ENCODE results near the gene RAB40C.
"Not testable (repeated sequence)": the region's sequence is repeated elsewhere in the genome, so short reads cannot be mapped to it uniquely, and the experiment has no call there.

The RAB40C gene

DNA sequence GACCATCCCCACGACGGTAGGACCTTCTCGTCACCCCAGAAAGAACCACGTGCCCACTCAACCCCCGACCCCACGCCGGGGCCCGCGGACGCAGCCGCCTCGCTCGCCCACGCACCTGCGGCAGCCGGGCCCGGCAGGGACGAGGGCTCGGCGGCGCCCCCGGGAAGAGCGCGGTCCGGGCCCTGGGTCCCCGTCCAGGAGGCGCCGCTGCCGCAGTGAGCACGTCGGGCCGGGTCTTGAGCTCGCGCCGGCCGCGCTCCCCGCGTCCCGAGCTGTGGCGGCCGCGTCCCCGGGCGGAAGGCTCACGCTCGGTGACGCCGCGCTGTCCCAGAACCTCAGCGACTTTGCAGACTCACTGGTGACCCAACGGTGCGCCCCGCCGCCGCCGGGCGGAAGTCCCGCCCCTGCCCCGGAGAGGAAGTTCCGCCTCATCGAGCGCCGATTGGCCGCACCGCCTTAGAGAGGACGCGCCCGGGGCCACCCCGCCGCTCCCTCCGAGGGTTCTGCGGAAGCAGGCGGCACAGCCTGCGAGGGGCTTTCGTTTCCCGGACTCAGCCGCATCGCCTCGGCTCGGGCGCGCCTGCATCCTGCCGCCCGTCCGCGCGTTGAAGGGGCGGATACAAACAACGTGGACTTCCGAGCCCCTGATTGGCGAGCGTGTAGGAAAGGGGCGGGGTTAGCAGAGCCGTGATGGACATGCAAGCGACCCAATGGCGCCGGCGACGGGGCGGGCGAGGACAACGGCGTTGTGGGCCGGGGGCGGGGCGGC lies 793 bp upstream of the RAB40C start:
- in situ Hi-C loops (cut with HindIII; ENCODE audit: low sequenced_read_pairs), result no loop called here

DNA sequence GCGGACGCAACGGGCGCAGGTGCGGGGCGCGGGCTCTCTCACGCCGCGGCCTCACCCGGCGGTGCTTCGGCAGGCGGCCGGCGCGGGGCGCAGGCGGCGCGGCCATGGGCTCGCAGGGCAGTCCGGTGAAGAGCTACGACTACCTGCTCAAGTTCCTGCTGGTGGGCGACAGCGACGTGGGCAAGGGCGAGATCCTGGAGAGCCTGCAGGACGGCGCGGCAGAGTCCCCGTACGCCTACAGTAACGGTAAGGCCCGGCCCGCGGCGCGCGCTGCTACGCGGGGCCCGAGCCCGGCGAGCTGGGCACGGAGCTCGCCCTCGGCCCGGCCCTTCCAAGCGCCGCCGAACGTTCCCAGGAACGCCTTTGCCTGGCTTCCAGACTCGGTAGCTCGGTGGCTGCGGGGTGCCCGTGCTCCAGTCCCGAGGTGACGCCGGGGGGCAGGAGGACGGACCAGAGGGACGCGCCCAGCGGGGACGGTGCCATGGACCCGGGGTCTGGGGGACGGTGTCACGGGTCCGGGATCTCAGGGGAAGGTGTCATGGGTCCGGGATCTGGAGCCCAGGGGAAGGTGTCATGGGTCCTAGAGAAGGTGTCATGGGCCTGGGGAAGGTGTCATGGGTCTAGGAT lies 435 bp downstream of the RAB40C start:
- in situ Hi-C loops (cut with HindIII; ENCODE audit: low sequenced_read_pairs), result no loop called here

GRCh38 chr16:590815-591200 lies 942 bp downstream of the RAB40C start:
- in situ Hi-C loops (cut with HindIII; ENCODE audit: low sequenced_read_pairs), result no loop called here

DNA sequence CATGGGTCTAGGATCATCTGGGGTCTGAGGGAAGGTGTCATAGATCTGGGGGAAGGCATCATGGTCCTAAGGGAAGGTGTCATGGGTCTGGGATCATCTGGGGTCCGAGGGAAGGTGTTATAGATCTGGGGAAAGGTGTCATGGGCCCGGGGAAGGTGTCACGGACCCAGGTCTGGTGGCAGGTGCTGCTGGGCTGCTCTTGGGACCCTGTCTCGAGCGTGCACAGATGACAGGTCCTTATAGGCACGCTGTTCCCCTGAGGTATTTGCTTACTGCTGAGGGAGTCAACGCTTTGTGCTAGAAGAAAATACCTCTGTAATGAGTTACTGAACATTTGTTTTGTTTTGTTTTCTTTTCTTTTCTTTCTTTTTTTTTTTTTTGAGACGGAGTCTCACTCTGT lies 1.4 kb downstream of the RAB40C start:
- in situ Hi-C loops (cut with HindIII; ENCODE audit: low sequenced_read_pairs), result no loop called here

DNA sequence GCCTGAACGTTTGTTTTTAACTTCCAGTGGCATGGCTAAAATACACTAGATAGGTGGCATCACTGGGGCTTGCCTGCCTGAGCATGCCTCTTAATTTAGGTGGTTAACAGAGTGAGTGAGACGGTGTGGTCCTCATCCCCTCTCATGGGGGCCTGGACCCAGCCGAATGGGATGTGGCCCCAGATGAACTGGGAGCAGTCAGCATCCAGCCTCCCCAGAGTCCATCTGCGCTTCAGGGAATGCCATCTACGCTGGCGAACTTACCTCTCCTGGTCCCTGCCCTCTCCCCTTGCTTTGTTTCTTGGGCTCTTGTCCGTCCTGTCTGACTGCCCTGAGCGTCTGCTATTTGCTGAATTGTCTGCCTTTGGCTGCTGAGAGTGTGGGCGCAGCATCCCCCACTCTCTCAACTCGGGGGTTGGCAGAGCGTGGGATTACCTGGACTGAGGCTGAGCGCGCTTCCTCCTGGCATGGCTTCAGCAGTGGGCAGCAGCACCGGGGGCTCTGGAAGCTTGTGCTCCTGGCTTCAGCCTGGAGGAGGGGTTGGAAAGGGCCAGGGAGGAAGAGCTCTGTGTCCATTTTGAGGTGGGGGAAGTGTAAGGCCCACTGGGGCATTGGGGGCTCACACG lies 2.1 kb downstream of the RAB40C start:
- in situ Hi-C loops (cut with HindIII; ENCODE audit: low sequenced_read_pairs), result no loop called here

- in situ Hi-C loops (cut with HindIII; ENCODE audit: low sequenced_read_pairs), result no loop called here
Measured at GRCh38 chr16:592518-593306, 2.8 kb downstream of the RAB40C start.

GRCh38 chr16:593406-593805 lies 3.5 kb downstream of the RAB40C start:
- in situ Hi-C loops (cut with HindIII; ENCODE audit: low sequenced_read_pairs), result no loop called here

GRCh38 chr16:593807-594206 lies 3.9 kb downstream of the RAB40C start:
- in situ Hi-C loops (cut with HindIII; ENCODE audit: low sequenced_read_pairs), result no loop called here

DNA sequence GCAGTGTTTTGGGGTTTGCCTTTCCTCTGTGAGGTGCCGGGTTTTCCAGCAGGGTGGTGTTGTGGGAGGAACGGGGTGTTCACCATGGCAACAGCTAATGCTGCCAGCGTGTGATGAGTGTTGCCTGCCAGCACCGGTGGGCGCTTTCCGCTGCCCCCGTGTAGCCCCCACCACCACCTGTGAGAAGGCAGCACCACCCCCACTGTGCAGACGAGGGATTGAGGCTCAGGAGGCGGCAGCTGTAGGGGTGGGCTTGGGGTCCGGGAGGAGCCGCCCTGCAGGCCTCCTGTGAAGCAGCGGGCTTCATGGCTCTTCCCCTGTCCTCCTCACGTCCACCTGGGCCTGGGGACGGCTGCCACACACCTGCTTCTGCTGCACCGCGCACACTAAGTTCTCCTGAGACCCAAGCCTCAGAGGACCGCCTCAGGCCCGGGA lies 5.2 kb downstream of the RAB40C start:
- in situ Hi-C loops (cut with HindIII; ENCODE audit: low sequenced_read_pairs), result no loop called here

GRCh38 chr16:595942-596735 lies 6.3 kb downstream of the RAB40C start:
- in situ Hi-C loops (cut with HindIII; ENCODE audit: low sequenced_read_pairs), result no loop called here

DNA sequence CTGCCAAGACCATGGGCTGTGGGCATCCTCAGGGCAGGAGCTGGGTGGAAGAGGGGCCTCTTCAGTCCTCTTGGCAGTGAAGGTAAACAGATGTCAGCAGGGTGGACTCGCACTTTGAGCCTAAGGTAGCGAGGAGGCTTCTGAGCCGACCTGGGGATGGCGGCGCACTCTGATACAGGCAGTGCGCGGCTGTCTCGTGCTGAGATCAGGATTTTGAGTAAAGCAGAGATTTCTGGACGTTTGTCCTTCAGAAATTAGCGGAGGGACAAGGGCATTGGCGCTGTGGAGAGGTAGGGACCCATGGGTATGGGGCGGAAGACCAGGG lies 6.8 kb downstream of the RAB40C start:
- in situ Hi-C loops (cut with HindIII; ENCODE audit: low sequenced_read_pairs), result no loop called here

DNA sequence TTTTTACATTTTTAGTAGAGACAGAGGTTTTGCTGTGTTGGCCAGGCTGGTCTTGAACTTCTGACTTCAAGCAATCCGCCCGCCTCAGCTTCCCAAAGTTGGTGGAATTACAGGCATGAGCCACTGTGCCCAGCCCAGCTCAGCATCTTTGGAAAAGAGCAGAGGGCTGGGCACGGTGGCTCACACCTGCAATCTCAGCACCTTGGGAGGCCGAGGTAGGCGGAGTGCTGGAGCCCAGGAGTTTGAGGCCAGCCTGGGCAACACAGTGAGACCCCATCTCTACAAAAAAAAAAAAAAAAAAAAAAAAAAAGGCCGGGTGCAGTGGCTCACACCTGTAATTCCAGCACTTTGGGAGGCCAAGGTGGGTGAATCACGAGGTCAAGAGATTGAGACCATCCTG lies 7.8 kb downstream of the RAB40C start:
- in situ Hi-C loops (cut with HindIII; ENCODE audit: low sequenced_read_pairs), result not testable (repeated sequence)

- in situ Hi-C loops (cut with HindIII; ENCODE audit: low sequenced_read_pairs), result no loop called here
Measured at GRCh38 chr16:598823-599739, 9.2 kb downstream of the RAB40C start.

GRCh38 chr16:600781-601180 lies 10.9 kb downstream of the RAB40C start:
- in situ Hi-C loops (cut with HindIII; ENCODE audit: low sequenced_read_pairs), result no loop called here

- in situ Hi-C loops (cut with HindIII; ENCODE audit: low sequenced_read_pairs), result no loop called here
Measured at GRCh38 chr16:603933-604332, 14.1 kb downstream of the RAB40C start.

DNA sequence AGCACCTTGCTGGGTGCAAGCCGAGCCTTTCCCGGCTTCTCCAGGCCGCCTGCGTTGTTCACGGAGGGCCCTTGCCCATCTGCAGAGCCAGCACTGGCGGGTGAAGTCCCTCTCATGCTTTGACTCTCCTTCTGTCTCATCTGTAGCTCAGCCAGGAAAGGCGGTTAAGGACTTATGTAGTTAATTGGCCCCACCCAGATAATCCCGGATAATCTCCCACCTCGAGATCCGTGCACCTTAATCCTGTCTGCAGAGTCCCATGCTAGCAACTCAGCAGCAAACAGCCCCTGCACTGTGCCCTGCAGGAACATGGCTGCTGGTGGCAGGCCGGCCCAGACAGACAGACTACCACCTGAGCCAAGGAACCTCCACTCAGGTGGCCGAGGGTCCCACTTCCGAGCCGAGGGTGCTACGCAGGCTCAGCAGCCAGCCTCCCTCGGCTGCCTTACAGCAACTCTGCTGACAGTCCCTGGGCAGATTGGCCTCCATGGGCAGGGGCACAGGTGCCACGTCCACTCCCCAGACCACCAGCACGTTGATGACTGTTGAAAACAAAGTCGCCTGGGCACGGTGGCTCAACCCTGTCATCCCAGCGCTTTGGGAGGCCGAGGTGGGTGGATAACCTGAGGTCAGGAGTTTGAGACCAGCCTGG lies 16.9 kb downstream of the RAB40C start:
- in situ Hi-C loops (cut with HindIII; ENCODE audit: low sequenced_read_pairs), result no loop called here

DNA sequence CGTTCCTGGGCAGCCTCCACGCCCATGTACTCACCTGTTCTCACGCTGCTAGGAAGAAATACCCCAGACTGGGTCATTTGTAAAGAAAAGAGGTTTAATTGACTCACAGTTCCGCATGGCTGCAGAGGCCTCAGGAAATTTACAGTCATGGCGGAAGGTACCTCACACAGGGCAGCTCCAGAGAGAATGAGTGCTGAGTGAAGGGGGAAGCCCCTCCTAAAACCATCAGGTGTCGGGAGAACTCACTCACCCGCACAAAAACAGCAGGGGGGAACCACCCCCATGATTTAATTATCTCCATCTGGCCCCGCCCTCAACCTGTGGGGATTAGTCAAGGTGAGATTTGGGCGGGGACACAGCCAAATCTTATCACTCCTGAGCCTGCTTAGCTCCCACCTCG lies 18.2 kb downstream of the RAB40C start:
- in situ Hi-C loops (cut with HindIII; ENCODE audit: low sequenced_read_pairs), result no loop called here

- in situ Hi-C loops (cut with HindIII; ENCODE audit: low sequenced_read_pairs), result no loop called here
Measured at GRCh38 chr16:609316-609715, 19.4 kb downstream of the RAB40C start.

DNA sequence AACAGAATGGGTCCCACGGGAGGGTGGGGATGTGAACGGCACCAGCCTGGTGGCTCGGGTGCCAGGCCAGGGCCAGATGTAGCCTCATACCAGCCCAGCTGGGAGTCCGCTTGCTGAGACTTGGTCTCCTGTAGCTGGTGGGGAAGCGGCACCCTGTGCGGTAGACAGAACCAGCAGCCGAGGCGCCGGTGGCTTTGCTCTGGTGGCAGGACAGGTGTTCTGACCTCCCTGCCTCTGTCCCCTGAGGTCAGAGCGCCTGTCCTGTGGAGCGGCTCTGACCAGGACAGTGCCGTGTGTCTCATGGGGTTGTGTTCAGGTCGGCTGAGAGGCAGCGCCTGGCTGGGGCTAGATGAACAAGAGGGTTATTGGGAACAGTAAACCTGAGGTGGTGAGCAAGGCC lies 20.1 kb downstream of the RAB40C start:
- in situ Hi-C loops (cut with HindIII; ENCODE audit: low sequenced_read_pairs), result no loop called here

Measured in DLD1 (cell line).